CD14-positive monocyte (primary cell): Measurements from ENCODE around the gene INPP4A. TPM values are rescaled to one million over a fixed set of nuclear protein-coding genes. Genes with fewer than 3 reads are reported as not detected.

ENCODE experiments used
- DNase-seq, 3 donors: peaks; one replicate each; pipeline ENCODE4 v3.0.0-alpha.2; 2011 to 2022
- H2AFZ ChIP-seq: 2 replicates; pipeline ENCODE4 v1.6.0; 2012; ENCODE audit warnings: mild to moderate bottlenecking, low read depth, low read length, inconsistent platforms; ENCODE audit not compliant: insufficient read depth, poor library complexity, severe bottlenecking
- H3K27ac ChIP-seq, 2 donors: 1 replicate in 1 of 2; 2 replicates in 1 of 2; pipeline ENCODE4 v1.5.1; 2012 to 2013; ENCODE audit warnings: low read length in 2 of 2, control low read depth in 1 of 2, inconsistent platforms in 1 of 2, low read depth in 1 of 2, mild to moderate bottlenecking in 1 of 2
- H3K27me3 ChIP-seq, 2 donors: one replicate each; pipeline versions ENCODE4 v1.6.0 to v1.6.1; 2011 to 2013; ENCODE audit warnings: low read length in 2 of 2; ENCODE audit not compliant: control insufficient read depth in 2 of 2, insufficient read depth in 2 of 2
- H3K36me3 ChIP-seq, 2 donors: replicated peaks in 1 of 2; 1 replicate in 1 of 2; 2 replicates in 1 of 2; pipeline versions ENCODE4 v1.5.1 to v1.6.1; 2012 to 2013; ENCODE audit warnings: low read length in 2 of 2, control low read depth in 1 of 2, inconsistent platforms in 1 of 2, mild to moderate bottlenecking in 1 of 2; ENCODE audit not compliant: insufficient read depth in 2 of 2, control insufficient read depth in 1 of 2
- H3K4me1 ChIP-seq, 2 donors: 1 replicate in 1 of 2; 2 replicates in 1 of 2; pipeline versions ENCODE4 v1.5.1 to v1.6.1; 2012 to 2013; ENCODE audit warnings: low read length in 2 of 2, control low read depth in 1 of 2, inconsistent platforms in 1 of 2, mild to moderate bottlenecking in 1 of 2, moderate library complexity in 1 of 2; ENCODE audit not compliant: insufficient read depth in 2 of 2, control insufficient read depth in 1 of 2
- H3K4me2 ChIP-seq: replicated peaks from 2 replicates; pipeline ENCODE3; 2012; ENCODE audit warnings: low read length, moderate library complexity, mild to moderate bottlenecking; ENCODE audit not compliant: poor library complexity, severe bottlenecking; ENCODE audit errors: extremely low read depth
- H3K4me3 ChIP-seq, 3 experiments: fragments of 200-600 bp in 1 of 3; sonication (generic) in 1 of 3; replicated peaks in 1 of 3; 1 replicate in 2 of 3; 2 replicates in 1 of 3; pipeline ENCODE4 v1.5.1; 2011 to 2013; ENCODE audit warnings: low read length in 3 of 3, mild to moderate bottlenecking in 3 of 3, control low read depth in 2 of 3, low read depth in 2 of 3, inconsistent platforms in 1 of 3, moderate library complexity in 1 of 3
- H3K79me2 ChIP-seq: 2 replicates; pipeline ENCODE4 v1.6.0; 2012; ENCODE audit warnings: mild to moderate bottlenecking, control low read depth, inconsistent platforms, low read length, moderate library complexity; ENCODE audit not compliant: insufficient read depth
- H3K9ac ChIP-seq: 2 replicates; pipeline ENCODE4 v1.6.0; 2017; ENCODE audit warnings: low read length, mild to moderate bottlenecking; ENCODE audit not compliant: insufficient read depth, poor library complexity, severe bottlenecking
- H3K9me3 ChIP-seq, 2 donors: replicated peaks in 1 of 2; 1 replicate in 1 of 2; 2 replicates in 1 of 2; pipeline versions ENCODE4 v1.5.1 to v1.6.1; 2012 to 2013; ENCODE audit warnings: low read length in 2 of 2, control low read depth in 1 of 2; ENCODE audit not compliant: control insufficient read depth in 1 of 2, insufficient read depth in 1 of 2
- H4K20me1 ChIP-seq: 2 replicates; pipeline ENCODE4 v1.6.0; 2012; ENCODE audit warnings: mild to moderate bottlenecking, low read length, control low read depth, moderate library complexity; ENCODE audit not compliant: insufficient read depth
- H3K27ac Mint-ChIP-seq, 7 donors: one replicate each; pipeline ENCODE4 v1.8.0; 2020; ENCODE audit warnings: mild to moderate bottlenecking in 7 of 7, mixed read lengths in 7 of 7, moderate library complexity in 6 of 7, inconsistent platforms in 2 of 7
- H3K27me3 Mint-ChIP-seq, 3 donors: one replicate each; pipeline ENCODE4 v1.8.0; 2021 to 2022; ENCODE audit warnings: low read depth in 3 of 3, mild to moderate bottlenecking in 3 of 3, mixed read lengths in 3 of 3, moderate library complexity in 3 of 3, inconsistent platforms in 1 of 3
- H3K36me3 Mint-ChIP-seq, 2 donors: one replicate each; pipeline ENCODE4 v1.8.0; 2020; ENCODE audit warnings: mixed read lengths in 2 of 2, inconsistent platforms in 1 of 2, mild to moderate bottlenecking in 1 of 2
- H3K4me1 Mint-ChIP-seq: one replicate; pipeline ENCODE4 v1.8.0; 2020; ENCODE audit warnings: mild to moderate bottlenecking, mixed read lengths
- H3K4me3 Mint-ChIP-seq, 2 donors: one replicate each; pipeline ENCODE4 v1.8.0; 2020; ENCODE audit warnings: mild to moderate bottlenecking in 2 of 2, mixed read lengths in 2 of 2, moderate library complexity in 1 of 2
- H3K9me3 Mint-ChIP-seq, 7 donors: one replicate each; pipeline ENCODE4 v1.8.0; 2020 to 2022; ENCODE audit warnings: mixed read lengths in 7 of 7, mild to moderate bottlenecking in 6 of 7, moderate library complexity in 6 of 7, inconsistent platforms in 2 of 7
- WGBS: methylation state at CpG from one replicate; pipeline ENCODE4 v1.1.5; 2013; ENCODE audit warnings: missing lambda C conversion rate; ENCODE audit not compliant: insufficient coverage; 5-methylcytosine and 5-hydroxymethylcytosine counted together
- intact Hi-C, 2 donors: fragments of 100-400 bp; cut with micrococcal nuclease; formaldehyde crosslinking; loops; one replicate each; pipeline versions ENCODE4 v1.15.0 to v1.15.1; 2023
- polyA plus RNA-seq, 3 donors: library from polyadenylated mRNA; depleted of rRNA in 1 of 3; unstranded in 2 of 3; stranded (reverse) in 1 of 3; fragments of 300-500 nt in 2 of 3; fragments of >200 nt in 1 of 3; fragmentation: Illumina TruSeq in 2 of 3; gene quantifications; 1 replicate in 2 of 3; 2 replicates in 1 of 3; pipeline ENCODE4 v1.2.3, GENCODE V29; 2012 to 2021
- TF ChIP-seq, protein P1 (sequence below): fragments of 200-600 bp; IDR thresholded peaks from one replicate; pipeline ENCODE4 v1.8.0; 2022; ENCODE audit warnings: antibody characterized with exemption, mild to moderate bottlenecking

The INPP4A gene
- polyA plus RNA-seq, 3 donors = 13.7 to 52.4 (median 20.7) TPM

- Histone ChIP-seq H3K27me3 (no peaks in the 10 kb centered on the region), H3K9me3 (no peaks in the 10 kb centered on the region), H2AFZ (no peak overlapping the region), H4K20me1 (peaks cover 50% of the 10 kb centered on the region), H3K27ac (no peak overlapping the region), H3K79me2 (peaks cover 96% of the 10 kb centered on the region), H3K4me1 (peaks cover 64 to 84% of the 10 kb centered on the region in 2 donors), H3K4me3 (no peak overlapping the region), H3K36me3 (no peaks in the 10 kb centered on the region), H3K9ac (no peak overlapping the region), H3K4me2 (no peak overlapping the region)
- peaks cover 0 to 2% (median 0%) of the 10 kb centered on the region in 7 donors for H3K9me3 Mint-ChIP-seq
- no peaks in the 10 kb centered on the region for H3K27me3 Mint-ChIP-seq
- peak overlapping the region in 4 of 7 donors; percentile 6 to 54 (median 21) for H3K27ac Mint-ChIP-seq
- no peak overlapping the region for H3K4me3 Mint-ChIP-seq
- intact Hi-C loops = loop anchor here in 1 of 2 donors (5.0 kb wide), 1 partner anchor 34 kb away; no protein-coding TSS in a partner anchor
- DNase-seq = no peak
- TF ChIP-seq, protein P1, sequence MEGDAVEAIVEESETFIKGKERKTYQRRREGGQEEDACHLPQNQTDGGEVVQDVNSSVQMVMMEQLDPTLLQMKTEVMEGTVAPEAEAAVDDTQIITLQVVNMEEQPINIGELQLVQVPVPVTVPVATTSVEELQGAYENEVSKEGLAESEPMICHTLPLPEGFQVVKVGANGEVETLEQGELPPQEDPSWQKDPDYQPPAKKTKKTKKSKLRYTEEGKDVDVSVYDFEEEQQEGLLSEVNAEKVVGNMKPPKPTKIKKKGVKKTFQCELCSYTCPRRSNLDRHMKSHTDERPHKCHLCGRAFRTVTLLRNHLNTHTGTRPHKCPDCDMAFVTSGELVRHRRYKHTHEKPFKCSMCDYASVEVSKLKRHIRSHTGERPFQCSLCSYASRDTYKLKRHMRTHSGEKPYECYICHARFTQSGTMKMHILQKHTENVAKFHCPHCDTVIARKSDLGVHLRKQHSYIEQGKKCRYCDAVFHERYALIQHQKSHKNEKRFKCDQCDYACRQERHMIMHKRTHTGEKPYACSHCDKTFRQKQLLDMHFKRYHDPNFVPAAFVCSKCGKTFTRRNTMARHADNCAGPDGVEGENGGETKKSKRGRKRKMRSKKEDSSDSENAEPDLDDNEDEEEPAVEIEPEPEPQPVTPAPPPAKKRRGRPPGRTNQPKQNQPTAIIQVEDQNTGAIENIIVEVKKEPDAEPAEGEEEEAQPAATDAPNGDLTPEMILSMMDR = no peak
- no CpG with 5 or more reads among the region's 7 CpGs for WGBS
- peaks cover 26 to 29% of the 10 kb centered on the region in 2 donors for H3K36me3 Mint-ChIP-seq
- peaks cover 93% of the 10 kb centered on the region for H3K4me1 Mint-ChIP-seq
Measured at GRCh38 chr2:98470851-98471255, 26.2 kb downstream of the INPP4A start.

- Histone ChIP-seq H3K4me1 (peaks cover 57 to 77% of the 10 kb centered on the region in 2 donors), H3K27ac (peak overlapping the region in 1 of 2 donors; percentile 32), H3K4me2 (no peak overlapping the region), H4K20me1 (peaks cover 57% of the 10 kb centered on the region), H3K4me3 (no peak overlapping the region), H3K9me3 (no peaks in the 10 kb centered on the region), H2AFZ (no peak overlapping the region), H3K27me3 (no peaks in the 10 kb centered on the region), H3K36me3 (no peaks in the 10 kb centered on the region), H3K9ac (no peak overlapping the region), H3K79me2 (peaks cover 98% of the 10 kb centered on the region)
- 93% methylated on average over 6 of the region's 10 CpGs for WGBS
- H3K27ac Mint-ChIP-seq = peak overlapping the region in 3 of 7 donors; percentile 10 to 77 (median 50)
- peaks cover 0 to 2% (median 0%) of the 10 kb centered on the region in 7 donors for H3K9me3 Mint-ChIP-seq
- H3K4me1 Mint-ChIP-seq = peaks cover 86% of the 10 kb centered on the region
- H3K36me3 Mint-ChIP-seq = peaks cover 23 to 26% of the 10 kb centered on the region in 2 donors
- intact Hi-C loops = loop anchor here in 1 of 2 donors (5.0 kb wide), 1 partner anchor 34 kb away; no protein-coding TSS in a partner anchor
- no peak for DNase-seq
- H3K27me3 Mint-ChIP-seq = no peaks in the 10 kb centered on the region
- no peak overlapping the region for H3K4me3 Mint-ChIP-seq
- TF ChIP-seq, protein P1 = no peak
Measured at GRCh38 chr2:98471402-98472131, 26.9 kb downstream of the INPP4A start.
